Tibial nerve (tissue), 4 donors: ENCODE measurements around the gene POU6F2. TPM values are rescaled to one million over a fixed set of nuclear protein-coding genes. Genes with fewer than 3 reads are reported as not detected.

Source experiments
- DNase-seq, 2 donors: peaks; one replicate each; pipeline ENCODE4 v3.0.0-alpha.2; 2019; ENCODE audit warnings: low spot score in 2 of 2
- H3K27ac ChIP-seq, 4 donors: fragments of 200-600 bp; sonication (generic) in 3 of 4; one replicate each; pipeline ENCODE4 v1.5.1; 2017 to 2019; ENCODE audit warnings: mild to moderate bottlenecking in 1 of 4
- H3K27me3 ChIP-seq, 2 donors: fragments of 200-600 bp; sonication (generic) in 1 of 2; one replicate each; pipeline versions ENCODE4 v1.5.1 to v1.6.0; 2017 to 2019
- H3K36me3 ChIP-seq, 3 donors: fragments of 200-600 bp; sonication (generic); one replicate each; pipeline ENCODE4 v1.5.1; 2018 to 2019
- H3K4me1 ChIP-seq, 4 donors: fragments of 200-600 bp; sonication (generic) in 3 of 4; one replicate each; pipeline ENCODE4 v1.5.1; 2017 to 2019
- H3K4me3 ChIP-seq, 4 donors: fragments of 200-600 bp; sonication (generic) in 3 of 4; one replicate each; pipeline ENCODE4 v1.5.1; 2017 to 2019; ENCODE audit warnings: mild to moderate bottlenecking in 1 of 4, moderate library complexity in 1 of 4
- H3K9me3 ChIP-seq, 4 donors: fragments of 200-600 bp; sonication (generic) in 3 of 4; one replicate each; pipeline ENCODE4 v1.5.1; 2017 to 2019
- CTCF ChIP-seq, 5 experiments: fragments of 200-600 bp in 3 of 5; fragments of 450-650 bp in 2 of 5; sonication (generic) in 3 of 5; IDR thresholded peaks; one replicate each; pipeline ENCODE4 v1.5.1; 2016 to 2019; ENCODE audit warnings: antibody characterized with exemption in 5 of 5, mild to moderate bottlenecking in 3 of 5, moderate library complexity in 2 of 5
- EP300 ChIP-seq, 2 donors: sonication (generic); formaldehyde crosslinking; IDR thresholded peaks; one replicate each; pipeline ENCODE4 v1.6.1; 2017; ENCODE audit warnings: antibody characterized with exemption in 2 of 2, mild to moderate bottlenecking in 1 of 2
- POLR2A ChIP-seq, 2 donors: fragments of 450-650 bp; IDR thresholded peaks; one replicate each; pipeline ENCODE4 v1.6.1; 2017; ENCODE audit warnings: antibody characterized with exemption in 2 of 2, mild to moderate bottlenecking in 2 of 2, moderate library complexity in 2 of 2
- WGBS, 2 donors: methylation state at CpG; one replicate each; pipeline ENCODE4 v1.1.5; 2018; 5-methylcytosine and 5-hydroxymethylcytosine counted together
- total RNA-seq, 4 donors: library from RNA; depleted of rRNA; stranded (reverse); fragments of >200 nt; gene quantifications; one replicate each; pipeline ENCODE4 v1.1.0, GENCODE V29; 2016

Gene POU6F2
- total RNA-seq, 4 donors from 2014 or later: 0.21 to 1.8 (median 1.3) TPM

GRCh38 chr7:39356172-39356925 lies 378.6 kb downstream of the POU6F2 start:
- Histone ChIP-seq H3K4me1 (peaks cover 0 to 13% (median 3%) of the 10 kb centered on the region in 4 donors), H3K27me3 (no peaks in the 10 kb centered on the region), H3K4me3 (no peak overlapping the region), H3K9me3 (no peaks in the 10 kb centered on the region), H3K27ac (no peak overlapping the region), H3K36me3 (no peaks in the 10 kb centered on the region)
- no peak for DNase-seq
- 78 to 82% methylated on average over 7 of the region's 7 CpGs for whole genome bisulfite sequencing, 2 donors
- TF ChIP-seq POLR2A (IDR thresholded peaks at IDR 0.05) (no peak), CTCF (IDR thresholded peaks at IDR 0.05) (no peak), EP300 (IDR thresholded peaks at IDR 0.05) (no peak)

GRCh38 chr7:39357648-39358047 lies 379.9 kb downstream of the POU6F2 start:
- H3K9me3 ChIP-seq: no peaks in the 10 kb centered on the region
- peaks cover 0 to 13% (median 3%) of the 10 kb centered on the region in 4 donors for H3K4me1 ChIP-seq
- WGBS, 2 donors: 27 to 34% methylated on average over 3 of the region's 3 CpGs
- H3K27ac ChIP-seq: no peak overlapping the region
- DNase-seq: no peak
- no peaks in the 10 kb centered on the region for H3K27me3 ChIP-seq
- H3K36me3 ChIP-seq: no peaks in the 10 kb centered on the region
- no peak for TF ChIP-seq CTCF (IDR thresholded peaks at IDR 0.05)
- TF ChIP-seq POLR2A (IDR thresholded peaks at IDR 0.05): no peak
- TF ChIP-seq EP300 (IDR thresholded peaks at IDR 0.05): no peak
- no peak overlapping the region for H3K4me3 ChIP-seq

- no peak for DNase-seq
- TF ChIP-seq POLR2A (IDR thresholded peaks at IDR 0.05) (no peak), CTCF (IDR thresholded peaks at IDR 0.05) (no peak), EP300 (IDR thresholded peaks at IDR 0.05) (no peak)
- Histone ChIP-seq H3K9me3 (no peaks in the 10 kb centered on the region), H3K27me3 (no peaks in the 10 kb centered on the region), H3K27ac (no peak overlapping the region), H3K36me3 (no peaks in the 10 kb centered on the region), H3K4me1 (no peaks in the 10 kb centered on the region), H3K4me3 (no peak overlapping the region)
- WGBS, 2 donors: 78 to 79% methylated on average over 4 of the region's 4 CpGs
Observed at GRCh38 chr7:39360038-39360437, 382.3 kb downstream of the POU6F2 start.

- 88 to 89% methylated on average over 1 of the region's 1 CpG for WGBS, 2 donors
Observed at GRCh38 chr7:39360766-39361165, 383.1 kb downstream of the POU6F2 start.

More at GRCh38 chr7:39360766-39361165, 383.1 kb downstream of the POU6F2 start:
- Histone ChIP-seq H3K27ac (no peak overlapping the region), H3K27me3 (no peaks in the 10 kb centered on the region), H3K4me1 (no peaks in the 10 kb centered on the region), H3K4me3 (no peak overlapping the region), H3K36me3 (no peaks in the 10 kb centered on the region), H3K9me3 (no peaks in the 10 kb centered on the region)
- DNase-seq: no peak
- no peak for TF ChIP-seq POLR2A (IDR thresholded peaks at IDR 0.05)
- TF ChIP-seq CTCF (IDR thresholded peaks at IDR 0.05): no peak
- TF ChIP-seq EP300 (IDR thresholded peaks at IDR 0.05): no peak
